T-helper 2 cell (primary cell): ENCODE measurements around the gene CDKN2D.
"Not testable (repeated sequence)": the region's sequence is repeated elsewhere in the genome, so short reads cannot be mapped to it uniquely, and the experiment has no call there.

ENCODE experiments used
- DNase-seq, 5 experiments: peaks; one replicate each; pipeline versions ENCODE4 v3.0.0 to v3.0.0-alpha.2; 2012 to 2022

Gene CDKN2D

DNA sequence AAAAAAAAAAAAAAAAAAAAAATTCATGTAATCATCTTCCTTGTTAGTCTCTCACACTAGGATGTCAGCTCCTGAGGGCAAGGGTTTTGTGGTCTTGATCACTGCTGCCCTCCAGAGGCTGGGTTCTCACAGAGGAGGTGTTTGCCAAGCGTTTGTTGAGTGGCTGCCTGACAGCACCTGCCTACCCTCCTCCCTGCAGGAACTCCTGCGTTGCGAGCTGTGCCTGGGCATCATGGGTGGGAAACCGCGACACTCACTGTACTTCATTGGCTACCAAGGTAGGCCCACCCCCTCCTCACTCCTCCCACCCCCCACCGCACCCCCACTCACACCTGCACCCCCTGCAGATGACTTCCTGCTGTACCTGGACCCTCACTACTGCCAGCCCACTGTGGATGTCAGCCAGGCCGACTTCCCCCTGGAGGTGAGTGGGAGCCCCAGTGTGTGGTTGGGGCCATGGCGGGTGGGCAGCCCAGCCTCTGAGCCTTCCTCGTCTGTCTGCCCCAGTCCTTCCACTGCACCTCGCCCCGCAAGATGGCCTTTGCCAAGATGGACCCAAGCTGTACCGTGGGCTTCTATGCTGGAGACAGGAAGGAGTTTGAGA is 17.0 kb downstream of the CDKN2D start:
- DNase-seq: peak in 2 of 5 experiments; percentile 48 to 64

GRCh38 chr19:10551006-10551405 is 17.8 kb downstream of the CDKN2D start:
- DNase-seq: not testable (repeated sequence)

DNA sequence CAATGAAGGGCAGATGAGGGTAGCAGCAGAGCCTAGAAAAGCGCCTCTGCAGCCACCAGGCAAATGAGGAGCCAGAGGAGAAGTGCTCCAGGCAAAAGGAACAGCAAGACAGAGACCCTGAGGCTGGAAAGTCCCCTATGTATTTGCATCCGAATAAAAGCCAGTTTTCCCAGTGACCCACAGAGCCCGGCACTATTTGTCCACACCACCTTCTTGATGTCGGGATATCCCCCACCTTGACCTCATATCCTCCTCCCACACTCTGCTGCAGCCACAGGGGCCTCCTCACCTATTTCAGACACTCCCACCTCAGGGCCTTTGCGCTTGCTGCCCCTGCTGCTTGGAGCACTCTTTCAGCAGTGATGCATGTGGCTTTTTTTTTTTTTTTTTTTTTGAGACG is 18.4 kb downstream of the CDKN2D start:
- DNase-seq: no peak

GRCh38 chr19:10549733-10550132 is 19.0 kb downstream of the CDKN2D start:
- DNase-seq: no peak

DNA sequence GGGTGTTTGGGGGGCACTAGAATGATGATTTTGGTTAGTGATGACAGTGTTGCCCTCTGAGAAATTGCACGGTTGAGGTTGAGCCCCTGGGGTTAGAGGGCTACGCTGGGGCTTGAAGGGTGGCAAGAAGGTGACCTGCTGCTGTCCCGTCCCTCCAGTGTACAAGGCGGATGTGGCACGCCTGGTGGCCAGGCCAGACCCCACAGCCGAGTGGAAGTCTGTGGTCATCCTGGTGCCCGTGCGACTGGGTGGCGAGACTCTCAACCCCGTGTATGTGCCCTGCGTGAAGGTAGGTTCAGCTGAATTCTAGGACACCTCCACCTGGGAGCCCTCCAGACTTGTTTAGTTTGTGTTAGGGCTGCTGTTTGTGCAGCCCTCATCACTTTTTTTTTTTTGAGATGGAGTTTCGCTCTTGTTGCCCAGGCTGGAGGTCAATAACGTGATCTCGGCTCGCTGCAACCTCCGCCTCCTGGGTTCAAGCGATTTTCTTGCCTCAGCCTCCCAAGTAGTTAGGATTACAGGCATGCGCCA is 20.0 kb downstream of the CDKN2D start:
- no peak for DNase-seq

- DNase-seq: no peak
Observed at GRCh38 chr19:10546817-10547216, 22.0 kb downstream of the CDKN2D start.

DNA sequence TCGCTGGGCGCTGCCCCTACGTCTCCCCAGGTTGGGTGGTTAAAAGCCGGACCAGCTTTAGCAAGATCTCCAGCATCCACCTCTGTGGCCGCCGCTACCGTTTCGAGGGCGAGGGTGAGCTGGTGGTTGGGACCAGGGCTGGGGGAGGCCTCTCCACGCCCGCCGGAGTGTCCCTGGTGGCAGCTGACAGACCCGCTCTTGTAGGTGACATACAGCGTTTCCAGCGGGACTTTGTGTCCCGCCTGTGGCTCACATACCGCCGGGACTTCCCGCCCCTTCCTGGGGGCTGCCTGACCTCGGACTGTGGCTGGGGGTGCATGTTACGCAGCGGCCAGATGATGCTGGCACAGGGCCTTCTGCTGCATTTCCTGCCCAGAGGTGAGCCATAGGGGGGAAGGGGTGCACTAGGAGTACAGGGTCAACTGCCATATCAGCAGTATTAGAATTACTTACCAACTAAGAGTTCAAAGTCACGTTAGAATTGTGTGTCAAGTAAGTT is 24.0 kb downstream of the CDKN2D start:
- DNase-seq: no peak

- no peak for DNase-seq
Observed at GRCh38 chr19:10544242-10544752, 24.5 kb downstream of the CDKN2D start.

DNA sequence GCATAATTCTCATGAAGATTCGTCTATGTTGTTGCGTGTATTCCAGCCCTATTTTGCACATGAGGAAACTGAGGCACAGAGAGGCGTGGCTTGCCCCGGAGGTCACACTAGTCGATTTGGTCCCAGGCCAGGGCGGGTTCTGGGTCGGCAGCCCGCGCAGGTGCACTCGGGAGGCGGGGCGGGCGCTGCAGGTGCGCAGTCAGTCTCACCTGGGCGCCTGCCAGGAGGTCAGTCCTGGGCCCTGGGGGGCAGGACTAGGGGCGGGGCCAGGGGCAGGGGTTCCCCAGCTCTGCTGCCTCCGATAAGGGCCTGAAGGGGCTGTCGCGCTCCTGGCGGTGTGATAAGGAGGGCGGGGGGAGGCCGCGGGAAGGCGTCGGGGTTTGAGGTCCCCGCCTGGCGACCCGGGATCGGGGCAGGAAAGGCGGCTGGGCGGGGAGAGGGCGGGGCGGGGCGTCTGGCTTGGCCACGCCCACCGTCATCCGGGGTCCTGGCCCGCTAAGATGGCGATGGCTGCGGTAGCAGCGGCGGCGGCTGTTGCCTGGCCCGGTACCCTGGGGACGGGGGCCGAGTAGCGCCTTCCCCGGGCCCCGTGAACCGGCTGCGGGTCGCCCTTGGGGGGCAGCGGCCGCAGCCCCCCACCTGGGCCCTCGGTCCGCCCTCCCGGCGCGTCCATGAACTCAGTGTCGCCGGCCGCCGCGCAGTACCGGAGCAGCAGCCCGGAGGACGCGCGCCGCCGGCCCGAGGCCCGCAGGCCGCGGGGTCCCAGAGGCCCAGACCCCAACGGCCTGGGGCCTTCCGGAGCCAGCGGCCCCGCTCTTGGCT is 25.1 kb downstream of the CDKN2D start, which contains the start of gene ATG4D:
Gene ATG4D, plus strand, starts transcription at position 485 of the 822 bp plus-strand sequence. Its CDS starts 187 bp downstream, at position 672.
- peak; percentile 64 to 82 (median 77) for DNase-seq

GRCh38 chr19:10543059-10543419 is 25.7 kb downstream of the CDKN2D start:
- DNase-seq: no peak

GRCh38 chr19:10539016-10539415 is 29.8 kb downstream of the CDKN2D start:
- DNase-seq: not testable (repeated sequence)

DNA sequence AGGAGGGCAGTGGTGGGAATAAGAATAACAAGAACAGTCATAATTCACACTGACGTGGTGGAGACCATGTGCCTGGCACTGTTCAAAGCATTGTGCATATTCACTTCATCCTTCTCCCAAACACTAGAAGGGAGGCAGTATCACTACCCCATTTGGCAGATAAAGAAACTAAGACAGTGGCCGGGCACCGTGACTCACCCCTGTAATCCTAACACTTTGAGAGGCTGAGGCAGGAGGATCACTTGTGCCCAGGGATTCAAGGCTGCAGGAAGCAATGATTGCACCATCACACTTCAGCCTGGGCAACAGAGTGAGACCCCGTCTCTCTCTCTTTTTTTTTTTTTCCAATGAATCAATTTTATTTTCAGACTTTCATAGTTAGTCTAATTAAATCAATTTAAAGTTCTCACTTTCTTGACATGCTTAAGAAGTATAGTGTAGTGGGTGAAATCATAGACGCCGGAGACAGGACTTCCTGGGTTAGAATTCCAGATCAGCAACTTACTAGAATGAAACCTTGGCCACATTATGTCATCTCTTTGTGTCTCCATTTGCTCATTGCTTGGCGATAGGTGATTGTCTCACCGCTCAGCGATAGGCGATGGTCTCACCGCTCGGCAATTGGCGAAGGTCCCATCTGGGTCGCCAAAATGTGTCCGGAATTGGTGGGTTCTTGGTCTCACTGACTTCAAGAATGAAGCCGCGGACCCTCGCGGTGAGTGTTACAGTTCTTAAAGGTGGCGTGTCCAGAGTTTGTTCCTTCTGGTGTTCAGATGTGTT is 30.4 kb downstream of the CDKN2D start:
- DNase-seq: no peak

- DNase-seq: no peak
Observed at GRCh38 chr19:10537668-10538067, 31.1 kb downstream of the CDKN2D start.

DNA sequence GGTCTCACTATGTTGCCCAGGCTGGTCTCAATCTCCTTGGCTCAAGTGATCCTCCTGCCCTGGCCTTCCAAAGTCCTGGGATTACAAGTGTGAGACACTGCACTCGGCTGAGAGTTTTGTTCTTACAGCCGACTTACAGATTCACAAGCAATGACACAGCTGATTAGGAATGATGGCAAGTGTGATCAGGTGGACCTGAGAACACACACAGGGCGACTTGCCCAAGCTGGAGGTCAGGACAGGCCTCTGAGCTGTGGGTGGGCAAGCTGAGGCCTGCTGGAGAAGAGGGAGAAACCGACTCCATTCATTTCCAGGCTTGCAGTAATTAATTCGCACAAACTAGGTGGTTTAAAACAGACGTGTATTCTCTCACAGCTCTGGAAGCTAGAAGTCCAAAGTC is 33.2 kb downstream of the CDKN2D start:
- no peak for DNase-seq

DNA sequence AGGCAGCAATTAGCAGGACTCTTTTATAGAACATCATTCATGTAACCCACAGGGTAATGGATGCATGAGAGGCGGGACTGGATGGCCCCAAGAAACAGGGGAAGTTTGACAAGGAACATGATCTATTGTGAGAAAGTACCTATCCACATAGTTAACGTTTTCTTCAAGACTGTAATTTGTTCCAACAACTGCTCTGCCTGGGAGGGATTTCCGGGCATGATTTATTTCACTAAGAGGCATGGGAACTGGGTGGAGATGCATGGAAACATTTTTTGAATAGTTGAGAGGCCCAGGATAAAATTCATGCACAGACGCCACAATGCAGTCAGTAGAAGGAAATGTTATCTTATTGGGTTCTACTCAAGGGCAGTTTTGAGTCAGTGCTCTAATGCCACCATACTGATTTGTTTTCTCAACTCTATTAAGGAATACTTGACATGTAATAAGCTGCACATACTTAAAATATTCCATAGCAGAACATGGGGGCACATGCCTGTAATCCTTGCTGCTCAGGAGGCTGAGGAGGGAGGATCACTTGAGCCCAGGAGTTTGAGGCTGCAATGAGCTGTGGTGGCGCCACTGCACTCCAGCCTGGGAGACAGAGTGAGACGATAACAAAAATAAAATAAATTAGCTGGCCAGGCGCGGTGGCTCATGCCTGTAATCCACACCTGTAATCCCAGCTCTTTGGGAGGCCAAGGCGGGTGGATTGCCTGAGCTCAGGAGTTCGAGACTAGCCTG is 35.0 kb downstream of the CDKN2D start:
- DNase-seq: no peak

DNA sequence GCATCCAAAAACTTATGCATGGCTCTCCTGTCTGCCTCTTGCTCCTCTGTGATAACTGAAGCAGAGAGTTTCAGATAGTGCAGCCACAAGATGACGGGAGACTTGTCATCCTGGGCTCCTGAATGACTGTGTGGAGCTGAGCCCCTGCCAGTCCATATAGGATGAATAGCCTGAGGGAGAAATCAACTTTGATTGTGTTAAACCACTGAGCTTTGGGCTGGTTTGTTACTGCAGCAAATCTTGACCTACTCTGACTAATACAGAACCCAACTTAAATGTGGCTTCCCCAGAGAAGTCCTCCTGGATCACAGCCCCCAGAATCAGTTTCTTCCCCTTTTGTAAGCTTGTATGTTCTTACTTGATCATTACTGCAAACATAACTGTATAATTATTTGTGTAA is 36.3 kb downstream of the CDKN2D start:
- no peak for DNase-seq

DNA sequence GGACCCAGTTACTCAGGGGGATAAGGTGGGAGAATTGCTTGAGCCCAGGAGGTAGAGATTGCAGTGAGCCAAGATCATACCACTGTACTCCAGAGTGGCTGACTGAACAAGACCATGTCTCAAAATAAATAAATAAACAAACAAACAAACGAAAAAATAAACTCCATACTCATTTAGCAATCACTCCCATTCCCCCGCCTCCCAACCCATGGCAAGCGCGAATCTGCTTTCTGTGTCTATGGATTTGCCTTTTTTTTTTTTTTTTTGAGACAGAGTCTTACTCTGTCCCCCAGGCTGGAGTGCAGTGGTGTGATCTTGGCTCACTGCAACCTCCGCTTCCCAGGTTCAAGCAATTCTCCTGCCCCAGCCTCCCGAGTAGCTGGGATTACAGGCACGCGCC is 41.9 kb downstream of the CDKN2D start:
- not testable (repeated sequence) for DNase-seq

DNA sequence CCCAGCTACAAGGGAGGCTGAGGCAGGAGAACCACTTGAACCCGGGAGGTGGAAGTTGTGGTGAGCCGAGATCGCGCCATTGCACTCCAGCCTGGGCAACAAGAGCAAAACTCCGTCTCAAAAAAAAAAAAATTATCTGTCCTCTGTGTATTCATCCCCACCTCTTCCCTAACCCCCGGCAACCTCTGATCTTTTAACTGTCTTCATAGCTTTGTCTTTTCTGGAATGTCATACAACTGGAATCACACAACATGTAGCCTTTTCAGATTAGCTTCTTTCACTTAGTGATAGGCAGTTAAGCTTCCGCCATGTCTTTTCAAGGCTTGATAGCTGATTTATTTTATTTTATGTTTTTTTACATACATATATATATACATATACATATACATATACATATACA is 43.1 kb downstream of the CDKN2D start:
- DNase-seq: no peak

- DNase-seq: peak in 1 of 5 experiments; percentile 84
Observed at GRCh38 chr19:10523135-10523636, 45.6 kb downstream of the CDKN2D start.

DNA sequence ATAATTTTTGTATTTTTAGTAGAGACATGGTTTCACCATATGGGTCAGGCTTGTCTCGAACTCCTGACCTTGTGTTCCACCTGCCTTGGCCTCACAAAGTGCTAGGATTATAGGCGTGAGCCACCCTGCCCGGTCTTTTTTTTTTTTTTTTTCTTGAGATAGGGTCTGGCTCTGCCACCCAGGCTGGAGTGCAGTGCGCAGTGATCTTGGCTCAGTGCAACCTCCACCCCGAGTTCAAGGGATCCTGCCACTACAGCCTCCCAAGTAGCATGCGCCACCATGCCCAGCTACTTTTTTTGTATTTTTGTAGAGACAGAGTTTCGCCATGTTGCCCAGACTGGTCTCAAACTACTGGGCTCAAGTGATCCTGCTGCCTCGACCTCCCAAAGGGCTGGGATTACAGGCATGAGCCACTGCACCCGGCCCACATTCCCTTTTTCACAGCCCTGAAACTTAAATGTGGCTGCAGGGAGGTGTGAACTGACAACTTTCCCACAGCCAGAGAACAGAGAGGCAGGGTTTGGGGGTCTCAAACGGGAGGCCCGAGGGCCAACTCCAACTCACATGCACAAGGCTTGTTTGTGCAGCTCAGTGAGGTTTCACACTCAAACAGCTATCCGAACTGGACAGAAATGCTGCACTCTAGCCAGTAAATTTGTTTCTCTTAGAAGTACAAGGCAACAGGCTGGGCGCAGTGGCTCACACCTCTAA is 47.2 kb downstream of the CDKN2D start:
- DNase-seq: no peak

DNA sequence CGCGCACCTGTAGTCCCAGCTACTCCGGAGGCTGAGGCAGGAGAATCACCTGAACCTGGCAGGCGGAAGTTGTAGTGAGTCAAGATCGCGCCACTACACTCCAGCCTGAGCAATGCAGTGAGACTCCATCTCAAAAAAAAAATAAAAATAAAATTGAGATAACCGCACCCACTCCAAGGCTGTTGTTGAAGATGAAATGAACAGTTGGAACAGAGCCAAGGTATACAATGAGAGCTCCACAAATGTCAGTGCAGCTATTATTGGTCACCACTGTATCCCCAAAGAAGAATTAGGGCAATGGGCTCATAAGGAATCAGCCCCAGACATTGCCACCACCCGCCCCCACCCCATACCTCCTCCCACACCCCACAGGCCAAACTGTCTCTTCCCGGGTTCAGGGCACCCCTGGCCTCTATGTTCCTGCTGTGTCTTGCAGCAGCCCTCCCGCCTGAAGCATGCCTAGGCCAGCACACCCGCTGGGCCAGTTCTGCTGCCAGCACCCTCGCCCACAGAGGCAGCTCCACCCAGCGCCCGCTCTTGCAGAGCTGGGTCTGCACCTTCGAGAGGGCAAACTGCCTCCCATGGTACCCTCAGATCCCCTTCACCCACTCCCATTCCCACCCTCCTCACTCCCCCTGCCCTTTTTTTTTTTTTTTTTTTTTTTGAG is 48.0 kb downstream of the CDKN2D start:
- no peak for DNase-seq
